Erythroblast (primary cell): ENCODE results near the gene ERICH6B.
"Not testable (repeated sequence)": the region's sequence is repeated elsewhere in the genome, so short reads cannot be mapped to it uniquely, and the experiment has no call there.

ENCODE experiments used
- DNase-seq, 2 experiments: peaks; one replicate each; lab custom pipeline; 2025; lab: John Stamatoyannopoulos, UW
- GATA1 ChIP-seq: IDR thresholded peaks from 2 replicates; pipeline ENCODE4 v1.6.1; 2011; ENCODE audit warnings: low read depth, mild to moderate bottlenecking, control low read depth, low read length, moderate library complexity
- POLR2A ChIP-seq: IDR thresholded peaks from 2 replicates; pipeline ENCODE4 v1.6.1; 2011; ENCODE audit warnings: mild to moderate bottlenecking, low read length

ERICH6B gene

DNA sequence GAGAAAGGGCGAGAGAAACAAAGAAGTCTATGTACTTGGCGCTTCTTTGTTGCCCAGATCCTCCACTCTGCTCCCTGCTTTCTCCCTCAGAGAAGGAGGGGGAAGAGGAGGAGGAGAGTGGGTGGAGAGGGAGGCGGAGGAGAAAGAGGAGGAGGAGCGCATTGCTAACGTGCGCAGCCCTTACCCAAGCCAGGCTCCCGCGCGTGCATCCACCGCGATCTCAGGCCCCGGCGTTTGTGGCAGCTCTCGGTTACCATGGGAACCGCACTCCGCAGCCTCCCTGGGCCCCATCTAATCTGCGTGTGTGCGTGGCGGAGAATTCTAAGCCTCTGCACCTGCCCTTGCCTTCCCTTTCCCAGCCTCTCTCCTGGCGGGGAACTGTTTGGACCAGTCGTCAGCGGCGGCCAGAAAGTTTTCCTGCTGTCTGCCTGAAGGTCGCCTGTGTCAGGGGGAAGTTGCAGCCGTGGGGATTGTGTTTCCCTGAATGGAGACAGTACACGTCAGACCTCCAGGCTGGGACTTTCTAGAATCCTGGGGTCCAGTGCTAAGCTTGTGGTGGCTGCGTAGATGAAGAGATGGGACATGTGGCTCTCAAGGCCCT, at the start of gene ERICH6B:
Gene ERICH6B, minus strand, starts transcription at position 239 of the 601 bp plus-strand sequence. CDS start 18,734 bp downstream, outside the sequence.
- no peak for TF ChIP-seq GATA1
- no peak for TF ChIP-seq POLR2A
- peak; percentile 5 to 20 for DNase-seq

DNA sequence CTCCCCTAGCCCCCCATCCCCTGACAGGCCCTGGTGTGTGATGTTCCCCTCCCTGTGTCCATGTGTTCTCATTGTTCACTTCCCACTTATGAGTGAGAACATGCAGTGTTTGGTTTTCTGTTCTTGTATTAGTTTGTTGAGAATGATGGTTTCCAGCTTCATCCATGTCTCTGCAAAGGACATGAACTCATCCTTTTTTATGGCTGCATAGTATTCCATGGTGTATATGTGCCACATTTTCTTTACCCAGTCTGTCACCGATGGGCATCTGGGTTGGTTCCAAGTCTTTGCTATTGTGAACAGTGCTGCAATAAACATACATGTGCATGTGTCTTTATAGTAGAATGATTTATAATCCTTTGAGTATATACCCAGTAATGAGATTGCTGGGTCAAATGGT, 47.4 kb upstream of the ERICH6B start:
- DNase-seq: not testable (repeated sequence)

DNA sequence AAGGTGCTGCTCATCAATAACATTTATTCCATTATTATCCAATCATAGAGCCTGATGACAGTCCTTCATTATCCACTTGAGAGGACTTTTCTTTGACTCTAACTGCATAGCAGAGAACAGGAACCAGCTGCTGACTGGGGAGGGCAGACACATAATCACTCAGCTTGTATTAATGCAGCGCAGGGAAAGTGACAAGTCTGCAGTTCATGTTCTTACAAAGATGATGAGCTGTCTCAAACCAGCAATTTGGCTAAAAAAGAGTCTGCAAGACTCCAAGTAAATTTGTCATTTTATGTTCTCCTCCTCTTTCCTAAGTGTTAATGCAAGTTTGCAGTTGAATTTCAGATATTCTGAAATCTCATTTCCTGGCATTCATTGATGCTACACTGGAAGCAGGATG, 46.6 kb upstream of the ERICH6B start:
- DNase-seq: no peak
- TF ChIP-seq POLR2A (no peak), GATA1 (no peak)

DNA sequence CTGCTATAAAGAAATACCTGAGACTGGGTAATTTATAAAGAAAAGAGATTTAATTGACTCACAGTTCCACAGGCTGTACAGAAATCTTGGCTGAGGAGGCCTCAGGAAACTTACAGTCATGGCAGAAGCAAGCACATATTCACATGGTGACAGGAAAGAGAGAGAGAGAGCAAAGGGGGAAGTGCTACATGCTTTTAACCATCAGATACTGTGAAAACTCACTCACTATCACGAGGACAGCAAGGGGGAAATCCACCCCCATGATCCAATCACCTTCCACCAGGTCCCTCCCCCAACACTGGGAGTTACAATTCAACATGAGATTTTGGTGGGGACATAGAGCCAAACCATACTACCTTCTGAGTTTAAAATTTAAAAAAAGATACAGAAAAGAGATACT, 44.9 kb upstream of the ERICH6B start:
- not testable (repeated sequence) for DNase-seq

DNA sequence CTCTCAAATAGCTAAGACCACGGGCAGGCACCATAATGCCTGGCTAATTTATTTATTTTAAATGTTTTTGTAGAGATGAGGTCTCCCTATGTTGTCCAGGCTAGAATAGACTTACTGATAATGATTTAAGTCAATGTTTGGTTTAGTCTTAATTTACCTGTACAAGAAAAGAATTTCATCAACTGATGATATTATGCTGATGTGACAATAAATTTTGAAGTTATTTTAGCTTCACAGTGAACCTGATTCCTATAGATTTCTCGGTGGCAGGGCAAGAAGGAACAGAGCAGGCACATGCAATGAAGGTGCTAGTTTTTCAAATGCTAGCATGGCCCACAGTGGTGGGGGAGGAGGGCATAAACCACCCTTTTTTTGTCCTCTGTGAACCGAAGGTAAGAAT, 44.0 kb upstream of the ERICH6B start:
- TF ChIP-seq GATA1: no peak
- no peak for TF ChIP-seq POLR2A
- no peak for DNase-seq

DNA sequence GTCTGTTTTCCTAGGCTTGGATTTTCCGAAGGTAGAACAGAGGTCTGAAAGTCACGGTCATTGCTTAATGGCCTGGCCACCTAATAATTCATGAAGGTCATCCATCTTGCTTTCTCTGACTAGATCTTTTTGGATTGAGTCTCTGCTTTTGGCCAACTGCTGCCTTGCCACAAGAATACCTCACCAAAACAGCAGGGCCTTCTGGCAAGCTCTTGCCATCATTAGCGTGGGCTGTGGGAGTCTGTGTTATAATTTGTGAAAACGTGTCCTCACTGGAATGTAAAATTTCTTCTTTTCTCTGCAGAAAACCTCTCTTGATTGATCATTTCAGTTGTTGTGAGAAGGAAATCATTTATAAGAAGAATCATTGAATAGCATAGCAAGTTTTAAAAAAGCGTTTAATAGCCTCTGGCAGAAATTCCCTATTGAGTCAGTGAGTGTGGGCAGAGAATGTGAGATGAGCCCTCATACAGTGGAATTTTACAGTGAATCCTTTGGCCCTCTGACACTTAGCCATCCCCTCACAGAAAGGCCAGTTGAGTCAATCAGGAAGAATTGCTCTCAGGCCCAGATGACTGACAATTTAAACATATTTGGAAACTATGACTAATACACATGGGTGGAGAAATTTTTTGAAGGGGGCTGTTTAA, 43.2 kb upstream of the ERICH6B start:
- TF ChIP-seq POLR2A (no peak), GATA1 (no peak)
- no peak for DNase-seq

DNA sequence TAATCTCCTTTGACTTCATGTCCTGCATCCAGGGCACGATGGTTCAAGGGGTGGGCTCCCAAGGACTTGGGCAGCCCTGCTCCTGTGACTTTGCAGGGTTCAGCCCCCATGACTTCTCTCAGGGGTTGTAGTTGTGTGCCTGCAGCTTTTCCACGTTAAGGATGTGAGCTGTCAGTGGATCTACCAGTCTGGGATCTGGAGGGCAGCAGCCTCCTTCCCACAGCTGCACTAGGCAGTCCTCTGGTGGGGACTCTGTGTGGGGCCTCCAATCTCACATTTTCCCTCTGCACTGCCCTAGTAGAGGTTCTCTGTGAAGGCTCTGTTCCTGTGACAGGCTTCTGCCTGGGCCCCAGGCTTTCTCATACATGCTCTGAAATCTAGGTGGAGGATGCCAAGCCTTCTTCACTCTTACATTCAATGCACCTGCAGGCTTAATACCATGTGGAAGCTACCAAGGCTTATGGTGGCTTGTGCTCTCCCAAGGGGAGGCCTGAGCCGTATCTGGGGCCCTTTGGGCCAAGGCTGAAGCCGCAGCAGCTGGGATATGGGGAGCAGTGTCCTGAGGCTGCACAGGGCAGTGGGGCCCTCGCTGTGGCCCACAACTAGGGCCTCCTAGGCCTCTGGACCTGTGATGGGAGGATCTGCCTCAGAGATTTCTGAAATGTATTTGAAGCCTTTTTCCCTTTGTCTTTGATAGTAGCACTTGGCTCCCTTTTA, 39.3 kb upstream of the ERICH6B start:
- no peak for DNase-seq
- TF ChIP-seq POLR2A (no peak), GATA1 (no peak)

DNA sequence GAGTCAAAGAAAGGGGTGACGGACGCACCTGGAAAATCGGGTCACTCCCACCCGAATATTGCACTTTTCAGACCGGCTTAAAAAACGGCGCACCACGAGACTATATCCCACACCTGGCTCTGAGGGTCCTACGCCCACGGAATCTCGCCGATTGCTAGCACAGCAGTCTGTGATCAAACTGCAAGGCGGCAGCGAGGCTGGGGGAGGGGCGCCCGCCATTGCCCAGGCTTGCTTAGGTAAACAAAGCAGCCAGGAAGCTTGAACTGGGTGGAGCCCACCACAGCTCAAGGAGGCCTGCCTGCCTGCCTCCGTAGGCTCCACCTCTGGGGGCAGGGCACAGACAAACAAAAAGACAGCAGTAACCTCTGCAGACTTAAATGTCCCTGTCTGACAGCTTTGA, 29.7 kb upstream of the ERICH6B start:
- not testable (repeated sequence) for DNase-seq

DNA sequence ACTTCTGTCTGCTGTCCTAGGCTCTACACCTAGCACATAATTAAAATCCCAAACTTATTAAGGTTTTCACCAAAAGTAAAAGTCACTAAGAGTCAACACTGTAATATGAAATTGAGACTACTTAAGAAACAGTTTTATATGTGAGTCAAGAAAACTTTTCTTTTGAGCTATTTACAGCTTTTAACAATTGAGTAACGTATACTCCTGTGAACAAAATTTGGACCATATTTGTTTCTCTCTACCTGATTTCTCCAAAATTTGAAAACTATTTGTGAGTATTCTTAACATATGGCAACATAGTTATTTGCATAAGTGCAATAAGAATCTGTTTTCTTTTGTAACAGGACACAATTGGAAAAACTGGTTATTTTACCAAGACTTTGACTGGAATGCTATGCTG, 26.6 kb upstream of the ERICH6B start:
- not testable (repeated sequence) for DNase-seq

DNA sequence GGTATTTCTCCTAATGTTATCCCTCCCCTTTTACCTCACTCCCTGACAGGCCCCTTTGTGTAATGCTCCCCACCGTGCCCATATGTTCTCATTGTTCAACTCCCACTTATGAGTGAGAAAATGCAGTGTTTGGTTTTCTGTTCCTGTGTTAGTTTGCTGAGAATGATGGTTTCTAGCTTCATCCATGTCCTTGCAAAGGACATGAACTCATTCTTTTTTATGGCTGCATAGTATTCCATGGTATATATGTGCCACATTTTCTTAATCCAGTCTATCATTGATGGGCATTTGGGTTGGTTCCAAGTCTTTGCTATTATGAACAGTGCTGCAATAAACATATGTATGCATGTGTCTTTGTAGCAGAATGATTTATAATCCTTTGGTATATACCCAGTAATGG, 19.8 kb upstream of the ERICH6B start:
- DNase-seq: not testable (repeated sequence)

DNA sequence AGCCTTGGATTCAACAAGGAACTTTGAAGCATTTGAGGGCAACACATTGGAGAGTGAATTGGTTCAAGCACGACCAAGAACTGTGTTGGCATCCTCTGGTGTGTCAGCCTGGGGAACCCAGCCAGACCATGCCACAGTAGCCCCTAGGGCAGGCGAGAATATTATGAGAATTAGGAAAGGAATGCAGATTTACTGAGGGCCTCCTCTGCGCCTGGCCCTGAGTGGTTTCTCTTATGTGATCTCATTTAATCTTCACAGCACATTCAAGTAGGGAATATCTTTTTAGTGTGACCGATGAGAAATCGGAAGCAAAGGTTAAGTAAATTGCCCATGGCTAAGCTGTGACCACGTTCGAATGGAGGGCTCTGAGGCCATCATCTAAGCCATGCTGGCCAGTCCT, 15.3 kb upstream of the ERICH6B start:
- TF ChIP-seq POLR2A (no peak), GATA1 (no peak)
- no peak for DNase-seq

DNA sequence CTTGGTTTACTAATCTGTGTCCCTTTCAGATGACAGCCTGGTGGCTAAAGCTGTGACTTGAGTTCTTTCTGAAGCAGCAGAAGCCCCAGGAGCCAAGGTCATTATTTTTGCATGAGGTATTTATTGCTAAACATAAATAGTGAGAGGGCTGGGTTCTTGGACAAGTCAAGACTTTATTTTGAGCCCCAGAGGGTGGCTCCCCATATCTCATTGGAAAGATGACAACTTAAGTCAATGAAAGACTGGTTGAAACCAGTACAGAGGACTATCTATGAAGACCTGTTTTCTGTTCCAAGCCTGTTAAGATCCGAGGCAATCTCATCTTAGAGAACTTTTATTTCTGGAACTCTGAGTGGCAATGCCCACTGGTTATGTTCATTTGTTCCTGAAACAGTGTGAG, 14.4 kb upstream of the ERICH6B start:
- DNase-seq: no peak
- TF ChIP-seq POLR2A (no peak), GATA1 (no peak)

DNA sequence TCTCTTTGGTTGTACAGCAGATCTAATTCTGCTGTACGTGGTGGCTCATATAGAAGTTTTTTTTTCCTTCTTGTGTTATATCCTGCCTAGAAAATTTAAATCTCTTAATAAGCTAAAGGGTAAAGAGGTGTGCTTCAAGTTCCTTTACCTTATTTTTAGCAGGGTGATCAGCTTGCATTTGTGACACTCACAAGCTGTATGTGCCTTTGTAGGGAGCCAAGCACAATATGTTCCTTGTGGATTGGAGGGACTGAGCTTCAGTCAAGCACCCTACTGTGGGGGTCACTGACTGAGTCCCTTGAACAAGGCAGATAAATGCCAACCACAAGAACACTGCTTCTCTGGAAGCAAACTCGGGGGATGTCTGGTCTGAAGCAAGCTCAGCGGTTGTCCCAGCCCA, 12.6 kb upstream of the ERICH6B start:
- TF ChIP-seq GATA1: no peak
- DNase-seq: no peak

DNA sequence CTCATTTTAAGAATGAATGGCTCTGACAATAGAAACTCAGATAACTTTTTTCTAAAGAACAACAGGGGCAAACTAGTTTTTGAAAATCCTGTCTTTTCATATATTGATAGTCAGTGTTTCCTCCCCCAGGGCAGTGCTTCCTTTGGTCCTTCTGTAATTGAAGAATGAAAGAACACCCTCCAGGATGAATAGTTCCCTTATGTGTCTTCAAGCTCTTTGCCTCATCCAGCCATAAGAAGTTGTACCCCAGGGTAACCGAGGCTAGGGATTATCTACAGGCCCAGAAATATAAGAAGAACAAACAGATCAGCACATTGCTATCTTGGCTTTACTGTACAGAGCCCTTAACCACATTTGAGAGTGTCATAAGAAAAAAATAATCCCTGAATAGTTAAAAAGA, 12.1 kb upstream of the ERICH6B start:
- no peak for DNase-seq
- no peak for TF ChIP-seq GATA1
- TF ChIP-seq POLR2A: no peak

DNA sequence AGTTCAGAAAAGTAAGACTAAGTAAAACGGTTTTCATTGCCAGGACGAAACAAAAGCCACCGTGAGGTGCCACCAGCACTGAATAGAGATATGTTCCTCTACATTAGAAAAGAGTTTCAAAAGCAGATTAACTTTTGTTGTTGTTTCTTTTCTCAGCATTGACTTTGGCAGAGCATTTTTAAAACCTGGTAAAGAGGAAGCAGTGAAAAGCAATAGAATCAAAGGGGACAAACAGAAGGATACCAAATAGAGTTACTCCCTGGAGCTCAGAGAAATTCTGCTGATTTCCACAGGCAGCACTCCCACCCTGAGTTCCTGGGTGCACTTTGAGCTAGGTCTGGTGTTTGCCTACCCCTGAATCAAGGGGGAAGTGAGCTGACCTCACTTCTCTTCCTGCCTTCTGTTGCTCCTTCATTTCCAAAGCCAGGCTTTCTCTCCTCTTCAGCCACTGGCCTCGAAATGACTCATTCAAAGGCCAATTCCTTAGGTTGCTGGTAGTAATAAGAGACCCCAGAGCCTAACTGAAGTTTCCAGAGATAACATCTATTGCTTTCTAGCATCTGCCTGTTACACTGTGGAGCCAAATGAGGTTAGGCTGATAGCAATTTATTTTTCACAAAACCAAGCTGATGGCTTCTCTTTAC, 11.3 kb upstream of the ERICH6B start:
- TF ChIP-seq GATA1: no peak
- no peak for TF ChIP-seq POLR2A
- DNase-seq: no peak
